ENCODE data around the gene ACADSB.

The ACADSB gene

GRCh38 chr10:123093489-123093888, 84.7 kb downstream of the ACADSB start:
- in situ Hi-C loops (cut with MboI; ENCODE audit: low sequenced_read_pairs) = no loop called here

GRCh38 chr10:123096452-123096851, 87.6 kb downstream of the ACADSB start:
- in situ Hi-C loops (cut with MboI; ENCODE audit: low sequenced_read_pairs) = no loop called here

GRCh38 chr10:123097039-123097438, 88.2 kb downstream of the ACADSB start:
- in situ Hi-C loops (cut with MboI; ENCODE audit: low sequenced_read_pairs) = no loop called here

- in situ Hi-C loops (cut with MboI; ENCODE audit: low sequenced_read_pairs) = no loop called here
These were observed 91.4 kb downstream of the ACADSB start for GRCh38 chr10:123100030-123100762.

- in situ Hi-C loops (cut with MboI; ENCODE audit: low sequenced_read_pairs) = no loop called here
These were observed 93.1 kb downstream of the ACADSB start for GRCh38 chr10:123101872-123102271.

- in situ Hi-C loops (cut with MboI; ENCODE audit: low sequenced_read_pairs) = no loop called here
These were observed 93.9 kb downstream of the ACADSB start for GRCh38 chr10:123102673-123103072.

- in situ Hi-C loops (cut with MboI; ENCODE audit: low sequenced_read_pairs) = no loop called here
These were observed 95.1 kb downstream of the ACADSB start for GRCh38 chr10:123103944-123104343.
